ENCODE results near the gene HMSD. TPM values are rescaled to one million over a fixed set of nuclear protein-coding genes. Genes with fewer than 3 reads are reported as not detected.
A peak's percentile ranks its signal among the peaks of the same experiment; 100 is the strongest.

Gene HMSD
- total RNA-seq, 4 donors from 2014 or later, result not detected

DNA sequence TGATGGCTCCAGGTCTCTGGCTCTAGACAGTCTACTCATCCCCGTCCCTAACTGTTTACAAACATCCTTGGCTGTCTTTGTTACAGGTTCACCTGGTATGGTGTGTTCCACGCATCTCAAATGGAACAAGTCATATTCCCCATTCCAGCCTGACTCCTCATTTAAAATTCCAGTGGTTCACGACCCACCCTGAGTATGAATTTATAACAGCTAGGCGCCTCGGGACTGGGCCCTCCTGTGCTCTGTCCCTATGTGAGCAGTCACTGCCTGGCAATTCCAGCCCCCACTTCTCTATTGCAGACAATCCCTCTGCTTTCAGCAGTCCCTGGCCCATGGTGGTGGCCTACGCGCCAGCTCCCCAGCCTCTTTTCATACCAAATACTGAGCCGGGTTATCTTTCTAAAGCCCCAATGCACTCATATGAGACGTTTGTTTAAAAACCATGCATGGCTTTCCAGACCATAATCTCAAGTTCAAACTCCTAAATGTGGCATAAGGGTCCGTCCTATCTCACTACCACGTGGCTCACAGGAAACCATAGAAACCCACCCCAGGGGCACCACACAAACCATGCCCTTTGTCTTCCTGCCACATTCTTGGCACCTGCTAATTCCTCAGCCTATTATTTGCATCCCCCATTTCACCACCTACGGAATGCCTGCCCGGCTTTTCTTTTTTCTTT is 22.4 kb downstream of the HMSD start:
- 53% methylated on average over 13 of the region's 13 CpGs for WGBS
- no peak for DNase-seq (ENCODE audit: low spot score in 2 of 2)
- H3K4me1 ChIP-seq, result peaks cover 24% of the 10 kb centered on the region
- TF ChIP-seq CTCF (IDR thresholded peaks at IDR 0.05) (no peak), POLR2AphosphoS5 (IDR thresholded peaks at IDR 0.05) (no peak), POLR2A (IDR thresholded peaks at IDR 0.05) (no peak), EP300 (IDR thresholded peaks at IDR 0.05) (no peak)
- no peaks in the 10 kb centered on the region for H3K27me3 ChIP-seq
- peak overlapping the region; percentile 100 for H3K27ac ChIP-seq
- peak overlapping the region; percentile 89 for H3K4me3 ChIP-seq
- no peaks in the 10 kb centered on the region for H3K36me3 ChIP-seq
- no peaks in the 10 kb centered on the region for H3K9me3 ChIP-seq

DNA sequence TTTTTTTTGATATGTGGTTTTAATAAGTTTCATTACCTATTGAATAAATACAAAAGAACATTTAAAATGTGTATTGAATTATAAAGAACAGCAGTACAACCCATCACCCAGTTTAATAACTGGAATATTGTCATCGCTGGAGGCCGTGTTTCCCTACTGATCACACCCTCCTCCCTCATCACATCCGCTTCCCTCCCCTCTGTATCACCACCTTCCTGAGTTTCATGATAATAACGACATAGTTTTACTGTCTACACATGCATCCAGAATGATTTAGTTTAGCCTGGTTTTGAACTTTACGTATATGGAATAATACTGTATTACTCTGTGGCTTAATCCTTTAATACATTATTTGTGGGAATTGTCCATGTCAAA is 22.9 kb downstream of the HMSD start:
- Histone ChIP-seq H3K4me1 (peaks cover 24% of the 10 kb centered on the region), H3K27me3 (no peaks in the 10 kb centered on the region), H3K9me3 (no peaks in the 10 kb centered on the region), H3K4me3 (no peak overlapping the region), H3K27ac (no peak overlapping the region), H3K36me3 (no peaks in the 10 kb centered on the region)
- TF ChIP-seq CTCF (IDR thresholded peaks at IDR 0.05) (no peak), EP300 (IDR thresholded peaks at IDR 0.05) (no peak), POLR2A (IDR thresholded peaks at IDR 0.05) (no peak), POLR2AphosphoS5 (IDR thresholded peaks at IDR 0.05) (no peak)
- 80% methylated on average over 5 of the region's 5 CpGs for WGBS
- no peak for DNase-seq (ENCODE audit: low spot score in 2 of 2)

- Histone ChIP-seq H3K27me3 (no peaks in the 10 kb centered on the region), H3K27ac (no peak overlapping the region), H3K4me3 (no peak overlapping the region), H3K36me3 (no peaks in the 10 kb centered on the region), H3K9me3 (no peaks in the 10 kb centered on the region), H3K4me1 (peaks cover 20% of the 10 kb centered on the region)
- 44% methylated on average over 2 of the region's 2 CpGs for WGBS
- no peak for TF ChIP-seq POLR2A (IDR thresholded peaks at IDR 0.05)
- no peak for TF ChIP-seq CTCF (IDR thresholded peaks at IDR 0.05)
- TF ChIP-seq POLR2AphosphoS5 (IDR thresholded peaks at IDR 0.05), result no peak
- TF ChIP-seq EP300 (IDR thresholded peaks at IDR 0.05), result no peak
- DNase-seq (ENCODE audit: low spot score in 2 of 2), result no peak
These were observed 25.9 kb downstream of the HMSD start for GRCh38 chr18:63974991-63975390.

- Histone ChIP-seq H3K27ac (no peak overlapping the region), H3K9me3 (no peaks in the 10 kb centered on the region), H3K4me1 (peaks cover 26% of the 10 kb centered on the region), H3K4me3 (no peak overlapping the region), H3K36me3 (no peaks in the 10 kb centered on the region), H3K27me3 (no peaks in the 10 kb centered on the region)
- DNase-seq (ENCODE audit: low spot score in 2 of 2), result no peak
- WGBS, result 68% methylated on average over 3 of the region's 3 CpGs
- TF ChIP-seq POLR2A (IDR thresholded peaks at IDR 0.05) (no peak), CTCF (IDR thresholded peaks at IDR 0.05) (no peak), EP300 (IDR thresholded peaks at IDR 0.05) (no peak), POLR2AphosphoS5 (IDR thresholded peaks at IDR 0.05) (no peak)
These were observed 26.5 kb downstream of the HMSD start for GRCh38 chr18:63975628-63976027.

DNA sequence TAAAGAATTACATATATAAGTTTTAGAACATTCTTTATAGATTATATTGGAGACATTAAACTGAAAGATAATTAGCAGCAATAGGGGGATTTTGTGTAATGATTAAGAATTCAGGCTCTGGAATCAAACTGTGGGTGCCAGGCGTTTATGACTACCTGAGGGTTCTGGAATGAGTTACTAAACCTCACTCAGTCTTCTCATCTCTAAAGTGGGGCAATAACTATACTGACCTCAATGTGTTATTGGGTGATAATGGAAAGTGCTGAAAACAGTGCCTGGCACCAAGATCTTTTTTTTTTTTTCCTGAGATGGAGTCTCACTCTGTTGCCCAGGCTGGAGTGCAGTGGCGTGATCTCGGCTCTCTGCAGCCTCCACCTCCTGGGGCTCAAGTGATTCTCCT is 27.9 kb downstream of the HMSD start:
- peaks cover 12% of the 10 kb centered on the region for H3K36me3 ChIP-seq
- no peaks in the 10 kb centered on the region for H3K27me3 ChIP-seq
- H3K9me3 ChIP-seq, result no peaks in the 10 kb centered on the region
- H3K4me3 ChIP-seq, result no peak overlapping the region
- WGBS, result 90% methylated on average over 3 of the region's 3 CpGs
- TF ChIP-seq POLR2AphosphoS5 (IDR thresholded peaks at IDR 0.05), result no peak
- TF ChIP-seq POLR2A (IDR thresholded peaks at IDR 0.05), result no peak
- no peak for TF ChIP-seq EP300 (IDR thresholded peaks at IDR 0.05)
- no peak for TF ChIP-seq CTCF (IDR thresholded peaks at IDR 0.05)
- H3K4me1 ChIP-seq, result peaks cover 24% of the 10 kb centered on the region
- H3K27ac ChIP-seq, result no peak overlapping the region
- no peak for DNase-seq (ENCODE audit: low spot score in 2 of 2)

Data from suprapubic skin (tissue), 4 donors.